ENCODE data around the gene BEX4. TPM values are rescaled to one million over a fixed set of nuclear protein-coding genes. Genes with fewer than 3 reads are reported as not detected.

The BEX4 gene
- total and polyA plus RNA-seq, 9 of the 15 experiments (the other 6 are each of a cell fraction or from before 2014, with no cell fraction given), result 74.6 to 399 (median 154) TPM

DNA sequence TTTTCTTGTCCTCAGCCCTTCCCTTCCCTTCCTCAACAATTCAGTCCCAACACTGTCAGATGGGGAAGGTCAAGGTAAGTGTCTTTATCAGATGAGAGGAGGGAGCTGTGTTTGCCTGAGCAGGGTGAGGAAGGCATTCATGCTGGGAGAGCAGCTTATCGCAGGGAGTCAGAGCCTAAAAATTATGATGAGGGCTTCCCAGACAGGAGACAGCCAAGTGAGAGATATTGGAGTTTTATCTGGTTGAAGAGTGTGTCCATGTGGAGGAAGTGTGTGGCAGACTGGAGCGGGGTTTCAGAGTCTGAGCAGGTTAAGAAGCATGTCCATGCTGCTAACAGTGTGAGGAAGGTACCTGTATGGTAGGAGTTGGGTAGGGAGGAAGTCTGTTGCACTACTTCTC lies 18.4 kb downstream of the BEX4 start (continued):
- TF ChIP-seq, protein P1, sequence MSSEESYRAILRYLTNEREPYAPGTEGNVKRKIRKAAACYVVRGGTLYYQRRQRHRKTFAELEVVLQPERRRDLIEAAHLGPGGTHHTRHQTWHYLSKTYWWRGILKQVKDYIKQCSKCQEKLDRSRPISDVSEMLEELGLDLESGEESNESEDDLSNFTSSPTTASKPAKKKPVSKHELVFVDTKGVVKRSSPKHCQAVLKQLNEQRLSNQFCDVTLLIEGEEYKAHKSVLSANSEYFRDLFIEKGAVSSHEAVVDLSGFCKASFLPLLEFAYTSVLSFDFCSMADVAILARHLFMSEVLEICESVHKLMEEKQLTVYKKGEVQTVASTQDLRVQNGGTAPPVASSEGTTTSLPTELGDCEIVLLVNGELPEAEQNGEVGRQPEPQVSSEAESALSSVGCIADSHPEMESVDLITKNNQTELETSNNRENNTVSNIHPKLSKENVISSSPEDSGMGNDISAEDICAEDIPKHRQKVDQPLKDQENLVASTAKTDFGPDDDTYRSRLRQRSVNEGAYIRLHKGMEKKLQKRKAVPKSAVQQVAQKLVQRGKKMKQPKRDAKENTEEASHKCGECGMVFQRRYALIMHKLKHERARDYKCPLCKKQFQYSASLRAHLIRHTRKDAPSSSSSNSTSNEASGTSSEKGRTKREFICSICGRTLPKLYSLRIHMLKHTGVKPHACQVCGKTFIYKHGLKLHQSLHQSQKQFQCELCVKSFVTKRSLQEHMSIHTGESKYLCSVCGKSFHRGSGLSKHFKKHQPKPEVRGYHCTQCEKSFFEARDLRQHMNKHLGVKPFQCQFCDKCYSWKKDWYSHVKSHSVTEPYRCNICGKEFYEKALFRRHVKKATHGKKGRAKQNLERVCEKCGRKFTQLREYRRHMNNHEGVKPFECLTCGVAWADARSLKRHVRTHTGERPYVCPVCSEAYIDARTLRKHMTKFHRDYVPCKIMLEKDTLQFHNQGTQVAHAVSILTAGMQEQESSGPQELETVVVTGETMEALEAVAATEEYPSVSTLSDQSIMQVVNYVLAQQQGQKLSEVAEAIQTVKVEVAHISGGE (CRISPR knock-in tag; IDR thresholded peaks at IDR 0.05), result no peak
- no peak for TF ChIP-seq BACH1 (tag; IDR thresholded peaks at IDR 0.05)
- TF ChIP-seq ZNF41 (CRISPR knock-in tag; conservative IDR thresholded peaks at IDR 0.05), result no peak
- TF ChIP-seq TFAM (CRISPR knock-in tag; conservative IDR thresholded peaks at IDR 0.05), result no peak
- TF ChIP-seq, protein P2, sequence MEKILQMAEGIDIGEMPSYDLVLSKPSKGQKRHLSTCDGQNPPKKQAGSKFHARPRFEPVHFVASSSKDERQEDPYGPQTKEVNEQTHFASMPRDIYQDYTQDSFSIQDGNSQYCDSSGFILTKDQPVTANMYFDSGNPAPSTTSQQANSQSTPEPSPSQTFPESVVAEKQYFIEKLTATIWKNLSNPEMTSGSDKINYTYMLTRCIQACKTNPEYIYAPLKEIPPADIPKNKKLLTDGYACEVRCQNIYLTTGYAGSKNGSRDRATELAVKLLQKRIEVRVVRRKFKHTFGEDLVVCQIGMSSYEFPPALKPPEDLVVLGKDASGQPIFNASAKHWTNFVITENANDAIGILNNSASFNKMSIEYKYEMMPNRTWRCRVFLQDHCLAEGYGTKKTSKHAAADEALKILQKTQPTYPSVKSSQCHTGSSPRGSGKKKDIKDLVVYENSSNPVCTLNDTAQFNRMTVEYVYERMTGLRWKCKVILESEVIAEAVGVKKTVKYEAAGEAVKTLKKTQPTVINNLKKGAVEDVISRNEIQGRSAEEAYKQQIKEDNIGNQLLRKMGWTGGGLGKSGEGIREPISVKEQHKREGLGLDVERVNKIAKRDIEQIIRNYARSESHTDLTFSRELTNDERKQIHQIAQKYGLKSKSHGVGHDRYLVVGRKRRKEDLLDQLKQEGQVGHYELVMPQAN (IDR thresholded peaks at IDR 0.05; ENCODE audit: borderline replicate concordance), result no peak
- no peak for TF ChIP-seq NR2C1 (IDR thresholded peaks at IDR 0.05)
- TF ChIP-seq NR2C1 (tag; IDR thresholded peaks at IDR 0.05), result no peak
- no peak for TF ChIP-seq GABPA (tag; conservative IDR thresholded peaks at IDR 0.05; ENCODE audit: low read depth)
- TF ChIP-seq FOXA1 (IDR thresholded peaks at IDR 0.05; ENCODE audit: borderline replicate concordance), result no peak
- TF ChIP-seq TARDBP (IDR thresholded peaks at IDR 0.05), result no peak
- no peak for TF ChIP-seq ASH1L (IDR thresholded peaks at IDR 0.05; ENCODE audit: borderline replicate concordance, low read depth, partially characterized antibody)
- TF ChIP-seq, protein P3, sequence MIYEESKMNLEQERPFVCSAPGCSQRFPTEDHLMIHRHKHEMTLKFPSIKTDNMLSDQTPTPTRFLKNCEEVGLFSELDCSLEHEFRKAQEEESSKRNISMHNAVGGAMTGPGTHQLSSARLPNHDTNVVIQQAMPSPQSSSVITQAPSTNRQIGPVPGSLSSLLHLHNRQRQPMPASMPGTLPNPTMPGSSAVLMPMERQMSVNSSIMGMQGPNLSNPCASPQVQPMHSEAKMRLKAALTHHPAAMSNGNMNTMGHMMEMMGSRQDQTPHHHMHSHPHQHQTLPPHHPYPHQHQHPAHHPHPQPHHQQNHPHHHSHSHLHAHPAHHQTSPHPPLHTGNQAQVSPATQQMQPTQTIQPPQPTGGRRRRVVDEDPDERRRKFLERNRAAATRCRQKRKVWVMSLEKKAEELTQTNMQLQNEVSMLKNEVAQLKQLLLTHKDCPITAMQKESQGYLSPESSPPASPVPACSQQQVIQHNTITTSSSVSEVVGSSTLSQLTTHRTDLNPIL (CRISPR knock-in tag; IDR thresholded peaks at IDR 0.05), result no peak
- TF ChIP-seq SMAD1 (IDR thresholded peaks at IDR 0.05; ENCODE audit: low read depth, low read length, partially characterized antibody), result no peak
- no peak for TF ChIP-seq MXI1 (IDR thresholded peaks at IDR 0.05; ENCODE audit: low read depth, low read length)
- no peak for TF ChIP-seq PURB (CRISPR knock-in tag; IDR thresholded peaks at IDR 0.05; ENCODE audit: low read depth)
- TF ChIP-seq, protein P4, sequence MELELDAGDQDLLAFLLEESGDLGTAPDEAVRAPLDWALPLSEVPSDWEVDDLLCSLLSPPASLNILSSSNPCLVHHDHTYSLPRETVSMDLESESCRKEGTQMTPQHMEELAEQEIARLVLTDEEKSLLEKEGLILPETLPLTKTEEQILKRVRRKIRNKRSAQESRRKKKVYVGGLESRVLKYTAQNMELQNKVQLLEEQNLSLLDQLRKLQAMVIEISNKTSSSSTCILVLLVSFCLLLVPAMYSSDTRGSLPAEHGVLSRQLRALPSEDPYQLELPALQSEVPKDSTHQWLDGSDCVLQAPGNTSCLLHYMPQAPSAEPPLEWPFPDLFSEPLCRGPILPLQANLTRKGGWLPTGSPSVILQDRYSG (tag; conservative IDR thresholded peaks at IDR 0.05; ENCODE audit: low read depth), result no peak
- no peak for TF ChIP-seq MYBL2 (IDR thresholded peaks at IDR 0.05; ENCODE audit: low read depth)
- TF ChIP-seq MYBL2 (CRISPR knock-in tag; IDR thresholded peaks at IDR 0.05; ENCODE audit: borderline replicate concordance), result no peak
- peak; percentile 78 for TF ChIP-seq NFIC (IDR thresholded peaks at IDR 0.05)
- no peak for TF ChIP-seq ZFX (CRISPR knock-in tag; IDR thresholded peaks at IDR 0.05)
- no peak for TF ChIP-seq POLR2B (IDR thresholded peaks at IDR 0.05; ENCODE audit: low read depth, partially characterized antibody)
- no peak; the same call in 1 of the 2 replicates for TF ChIP-seq NCOA1 (IDR thresholded peaks at IDR 0.05; ENCODE audit: low read depth)

Measured in K562 (cell line).